Glutamatergic neuron (in vitro differentiated cells): ENCODE results near the gene ST6GALNAC3. TPM values are rescaled to one million over a fixed set of nuclear protein-coding genes. Genes with fewer than 3 reads are reported as not detected.

Source experiments
- DNase-seq: peaks from one replicate; pipeline ENCODE4 v3.0.0; 2022
- H3K27ac Mint-ChIP-seq: one replicate; pipeline ENCODE4 v1.8.0; 2020; ENCODE audit warnings: mild to moderate bottlenecking, mixed read lengths, inconsistent platforms; ENCODE audit not compliant: unreplicated experiment
- H3K27me3 Mint-ChIP-seq: one replicate; pipeline ENCODE4 v1.8.0; 2020; ENCODE audit warnings: mild to moderate bottlenecking, moderate library complexity, mixed read lengths, inconsistent platforms; ENCODE audit not compliant: unreplicated experiment
- H3K36me3 Mint-ChIP-seq: one replicate; pipeline ENCODE4 v1.8.0; 2020; ENCODE audit warnings: mild to moderate bottlenecking, mixed read lengths, inconsistent platforms; ENCODE audit not compliant: unreplicated experiment
- H3K4me1 Mint-ChIP-seq: one replicate; pipeline ENCODE4 v1.8.0; 2020; ENCODE audit warnings: mild to moderate bottlenecking, low read depth, mixed read lengths, inconsistent platforms; ENCODE audit not compliant: unreplicated experiment
- H3K4me3 Mint-ChIP-seq: one replicate; pipeline ENCODE4 v1.8.0; 2020; ENCODE audit warnings: mild to moderate bottlenecking, mixed read lengths, inconsistent platforms; ENCODE audit not compliant: unreplicated experiment
- H3K9me3 Mint-ChIP-seq: one replicate; pipeline ENCODE4 v1.8.0; 2020; ENCODE audit warnings: mild to moderate bottlenecking, moderate library complexity, mixed read lengths, inconsistent platforms; ENCODE audit not compliant: unreplicated experiment
- CTCF ChIP-seq: fragments of 200-600 bp; sonication (generic); IDR thresholded peaks from one replicate; pipeline ENCODE4 v1.5.0; 2021; ENCODE audit not compliant: partially characterized antibody, unreplicated experiment
- total RNA-seq: library from RNA; stranded (reverse); fragmentation: NEBNext Ultra II Directional; extraction: Animal tissue kit (Norgen Biotek cat#: 25700); gene quantifications from one replicate; pipeline ENCODE4 v1.2.1, GENCODE V29; 2021; ENCODE audit not compliant: unreplicated experiment

ST6GALNAC3 gene
- total RNA-seq, 1 donor from 2014 or later = 6.5 TPM

GRCh38 chr1:76419603-76420002, 345.1 kb downstream of the ST6GALNAC3 start:
- Mint-ChIP-seq H3K4me3 (no peak overlapping the region), H3K27me3 (peaks cover 3% of the 10 kb centered on the region), H3K9me3 (no peaks in the 10 kb centered on the region), H3K27ac (no peak overlapping the region), H3K36me3 (no peaks in the 10 kb centered on the region), H3K4me1 (no peaks in the 10 kb centered on the region)
- DNase-seq = no peak
- no peak for TF ChIP-seq CTCF

- no peak for TF ChIP-seq CTCF
- Mint-ChIP-seq H3K4me3 (no peak overlapping the region), H3K27ac (no peak overlapping the region), H3K36me3 (no peaks in the 10 kb centered on the region), H3K4me1 (no peaks in the 10 kb centered on the region), H3K9me3 (no peaks in the 10 kb centered on the region), H3K27me3 (no peaks in the 10 kb centered on the region)
- DNase-seq = no peak
These were observed 350.9 kb downstream of the ST6GALNAC3 start for GRCh38 chr1:76425201-76426145.

GRCh38 chr1:76426606-76427005, 352.1 kb downstream of the ST6GALNAC3 start:
- no peak for DNase-seq
- no peak overlapping the region for H3K27ac Mint-ChIP-seq

GRCh38 chr1:76428028-76428427, 353.5 kb downstream of the ST6GALNAC3 start:
- no peak for DNase-seq
- no peaks in the 10 kb centered on the region for H3K9me3 Mint-ChIP-seq
- H3K4me3 Mint-ChIP-seq = no peak overlapping the region
- no peak overlapping the region for H3K27ac Mint-ChIP-seq
- no peaks in the 10 kb centered on the region for H3K27me3 Mint-ChIP-seq
- H3K4me1 Mint-ChIP-seq = no peaks in the 10 kb centered on the region
- no peaks in the 10 kb centered on the region for H3K36me3 Mint-ChIP-seq
- no peak for TF ChIP-seq CTCF

More at GRCh38 chr1:76426606-76427005, 352.1 kb downstream of the ST6GALNAC3 start:
- H3K36me3 Mint-ChIP-seq = no peaks in the 10 kb centered on the region
- TF ChIP-seq CTCF = no peak
- H3K4me1 Mint-ChIP-seq = no peaks in the 10 kb centered on the region
- H3K9me3 Mint-ChIP-seq = no peaks in the 10 kb centered on the region
- no peaks in the 10 kb centered on the region for H3K27me3 Mint-ChIP-seq
- no peak overlapping the region for H3K4me3 Mint-ChIP-seq

- H3K27ac Mint-ChIP-seq = no peak overlapping the region
- no peak for DNase-seq
- no peaks in the 10 kb centered on the region for H3K27me3 Mint-ChIP-seq
- H3K36me3 Mint-ChIP-seq = no peaks in the 10 kb centered on the region
- no peak for TF ChIP-seq CTCF
- no peaks in the 10 kb centered on the region for H3K9me3 Mint-ChIP-seq
- H3K4me1 Mint-ChIP-seq = no peaks in the 10 kb centered on the region
- H3K4me3 Mint-ChIP-seq = no peak overlapping the region
These were observed 356.0 kb downstream of the ST6GALNAC3 start for GRCh38 chr1:76430531-76430930.
